ENCODE measurements around the gene CNTNAP2. TPM values are rescaled to one million over a fixed set of nuclear protein-coding genes. Genes with fewer than 3 reads are reported as not detected.

Gene CNTNAP2
- total and polyA plus RNA-seq, 2 of the 4 experiments (the other 2 are of a cell fraction) = not detected

DNA sequence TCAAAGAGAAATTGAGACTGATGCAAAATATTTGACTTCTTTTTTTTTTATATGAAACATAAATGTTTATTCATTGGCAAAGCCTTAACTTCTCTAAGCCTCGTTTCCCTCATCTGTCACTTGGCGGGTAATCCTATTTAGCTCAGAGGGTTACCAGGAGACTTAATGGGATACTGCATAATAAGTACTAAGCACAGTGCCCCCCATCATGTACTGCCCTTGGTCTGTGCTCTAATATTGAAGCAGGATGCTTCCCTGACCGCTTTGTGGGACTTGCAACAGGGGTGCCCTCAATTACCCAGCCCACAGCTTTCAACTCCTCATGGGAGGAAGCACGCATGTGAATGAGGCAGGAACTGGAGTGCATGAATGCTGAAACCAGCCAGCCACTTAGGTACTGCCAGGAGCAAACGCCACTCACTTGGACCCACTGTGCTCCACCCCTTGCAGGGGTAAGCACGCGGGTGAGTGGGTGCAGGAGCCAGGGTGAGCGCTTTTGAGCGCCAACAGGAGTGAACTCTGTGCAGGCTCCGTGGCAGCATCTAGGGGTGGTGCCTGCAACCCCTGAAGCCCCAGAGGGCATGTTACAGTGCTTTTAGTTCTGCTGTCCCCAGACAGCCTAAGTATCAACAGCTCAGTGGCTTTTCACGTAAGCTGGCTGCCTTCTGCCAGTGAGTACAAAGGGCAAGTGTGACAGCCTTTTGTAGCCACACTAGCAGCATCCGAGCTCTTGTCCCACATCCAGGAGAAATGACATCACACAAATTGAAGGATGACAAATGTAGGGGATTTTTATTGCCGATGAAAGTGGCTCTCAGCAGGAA, 2264.2 kb downstream of the CNTNAP2 start:
- CTCF ChIA-PET = no interaction called here
- H3K9me3 ChIP-seq (ENCODE audit: control insufficient read depth, insufficient read depth, low read length) = peaks cover 19% of the 10 kb centered on the region
- no peak overlapping the region for H3K4ac ChIP-seq (ENCODE audit: low read depth, low read length)
- ATAC-seq (ENCODE audit: low read depth) (no peak), DNase-seq (no peak)
- TF ChIP-seq SMC3 (IDR thresholded peaks at IDR 0.05; ENCODE audit: low read depth, low read length) = no peak
- no peak for TF ChIP-seq RFX5 (IDR thresholded peaks at IDR 0.05; ENCODE audit: low read depth, low read length)
- TF ChIP-seq, protein P1, sequence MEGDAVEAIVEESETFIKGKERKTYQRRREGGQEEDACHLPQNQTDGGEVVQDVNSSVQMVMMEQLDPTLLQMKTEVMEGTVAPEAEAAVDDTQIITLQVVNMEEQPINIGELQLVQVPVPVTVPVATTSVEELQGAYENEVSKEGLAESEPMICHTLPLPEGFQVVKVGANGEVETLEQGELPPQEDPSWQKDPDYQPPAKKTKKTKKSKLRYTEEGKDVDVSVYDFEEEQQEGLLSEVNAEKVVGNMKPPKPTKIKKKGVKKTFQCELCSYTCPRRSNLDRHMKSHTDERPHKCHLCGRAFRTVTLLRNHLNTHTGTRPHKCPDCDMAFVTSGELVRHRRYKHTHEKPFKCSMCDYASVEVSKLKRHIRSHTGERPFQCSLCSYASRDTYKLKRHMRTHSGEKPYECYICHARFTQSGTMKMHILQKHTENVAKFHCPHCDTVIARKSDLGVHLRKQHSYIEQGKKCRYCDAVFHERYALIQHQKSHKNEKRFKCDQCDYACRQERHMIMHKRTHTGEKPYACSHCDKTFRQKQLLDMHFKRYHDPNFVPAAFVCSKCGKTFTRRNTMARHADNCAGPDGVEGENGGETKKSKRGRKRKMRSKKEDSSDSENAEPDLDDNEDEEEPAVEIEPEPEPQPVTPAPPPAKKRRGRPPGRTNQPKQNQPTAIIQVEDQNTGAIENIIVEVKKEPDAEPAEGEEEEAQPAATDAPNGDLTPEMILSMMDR (conservative IDR thresholded peaks at IDR 0.05; ENCODE audit: low read depth, low read length) = no peak
- no peak for TF ChIP-seq MXI1 (IDR thresholded peaks at IDR 0.05; ENCODE audit: borderline replicate concordance, low read depth, low read length)
- no peak for TF ChIP-seq RCOR1 (IDR thresholded peaks at IDR 0.05; ENCODE audit: insufficient replicate concordance, low read length)
- TF ChIP-seq POLR2A (IDR thresholded peaks at IDR 0.05; ENCODE audit: low read depth, low read length) = no peak
- TF ChIP-seq CEBPB (IDR thresholded peaks at IDR 0.05; ENCODE audit: low read depth, low read length) = no peak
- no peak for TF ChIP-seq MAZ (IDR thresholded peaks at IDR 0.05; ENCODE audit: borderline replicate concordance, low read depth, low read length)
- H2BK15ac ChIP-seq (ENCODE audit: low read depth, low read length) = no peak overlapping the region
- no peak overlapping the region for H2BK5ac ChIP-seq (ENCODE audit: low read depth, low read length, poor library complexity, severe bottlenecking)
- peak overlapping the region; percentile 14 for H2AFZ ChIP-seq (replicated peaks; ENCODE audit: low read length, poor library complexity)
- no peak overlapping the region for H3K9ac ChIP-seq (ENCODE audit: low read depth, low read length)
- dilution Hi-C loops (cut with HindIII; ENCODE audit: low sequenced_read_pairs, unreplicated experiment) (no loop called here), intact Hi-C loops (cut with micrococcal nuclease) (no loop called here), in situ Hi-C loops (cut with MboI; ENCODE audit: low sequenced_read_pairs) (no loop called here)
- no peaks in the 10 kb centered on the region for H4K20me1 ChIP-seq (ENCODE audit: insufficient read depth, low read length)
- H3K27ac ChIP-seq (ENCODE audit: insufficient read depth, low read length) = no peak overlapping the region
- H2BK120ac ChIP-seq (ENCODE audit: low read depth, low read length) = no peak overlapping the region
- H2AK9ac ChIP-seq (replicated peaks; ENCODE audit: low read depth, low read length, poor library complexity) = no peak overlapping the region
- no peak overlapping the region for H3K4me2 ChIP-seq (ENCODE audit: low read depth, low read length)
- H4K8ac ChIP-seq (ENCODE audit: low read depth in 2 of 2, low read length in 2 of 2) = no peak overlapping the region
- no peak overlapping the region for H3K56ac ChIP-seq (ENCODE audit: extremely low read depth, insufficient read depth, low read length)
- no TSS peak for BruUV-seq (replicated peaks)
- no peak overlapping the region for H4K91ac ChIP-seq (ENCODE audit: insufficient read depth, low read depth, low read length)
- H3K18ac ChIP-seq (ENCODE audit: low read depth, low read length) = no peak overlapping the region
- no peak overlapping the region for H3K23ac ChIP-seq (ENCODE audit: low read depth, low read length)
- POLR2A ChIA-PET (ENCODE audit: unreplicated experiment) = no interaction called here
- H3K36me3 ChIP-seq (ENCODE audit: control insufficient read depth, insufficient read depth, low read length) = no peaks in the 10 kb centered on the region
- no peak overlapping the region for H3K4me3 ChIP-seq (ENCODE audit: insufficient read depth, low read depth, low read length)
- no peak overlapping the region for H2BK20ac ChIP-seq (ENCODE audit: low read depth, low read length)
- 39% methylated on average over 4 of the region's 13 CpGs; no CpG with 5 or more reads in 1 of the 2 experiments for WGBS, 2 experiments (ENCODE audit: extremely low coverage in 2 of 2, insufficient read length in 1 of 2)
- no peaks in the 10 kb centered on the region for H3K27me3 ChIP-seq (ENCODE audit: control insufficient read depth, insufficient read depth, low read length)
- H3K9me1 ChIP-seq (ENCODE audit: insufficient read depth, low read length) = no peaks in the 10 kb centered on the region
- no peaks in the 10 kb centered on the region for H3K79me1 ChIP-seq (ENCODE audit: low read depth in 1 of 2, low read length in 2 of 2)
- no peaks in the 10 kb centered on the region for H3K4me1 ChIP-seq (ENCODE audit: control insufficient read depth, insufficient read depth, low read length)
- no peak overlapping the region for H3K14ac ChIP-seq (replicated peaks; ENCODE audit: low read depth, low read length)
- no peak overlapping the region for H4K5ac ChIP-seq (ENCODE audit: low read depth, low read length)
- no peak overlapping the region for H2AK5ac ChIP-seq (ENCODE audit: low read depth, low read length)
